Activated CD8-positive, alpha-beta memory T cell treated with anti-CD3 and anti-CD28 coated beads for 36 hours (primary cell): ENCODE results near the gene SEMA3E. TPM values are rescaled to one million over a fixed set of nuclear protein-coding genes. Genes with fewer than 3 reads are reported as not detected.

Experiments
- CTCF ChIA-PET: fragments of 350-600 bp; sonication (Branson Sonifier 250); formaldehyde crosslinking; loops from one replicate; lab custom pipeline; 2021; ENCODE audit warnings: antibody characterized with exemption; lab: Charles Lee
- POLR2A ChIA-PET: fragments of 350-600 bp; sonication (Branson Sonifier 250); formaldehyde crosslinking; loops from one replicate; lab custom pipeline; 2021; ENCODE audit warnings: antibody characterized with exemption; lab: Charles Lee
- total RNA-seq, 2 experiments: library from RNA; stranded (reverse); gene quantifications; one replicate each; pipeline ENCODE4 v1.2.3, GENCODE V29; 2021

SEMA3E gene
- total RNA-seq, 2 experiments from 2014 or later, result not detected

DNA sequence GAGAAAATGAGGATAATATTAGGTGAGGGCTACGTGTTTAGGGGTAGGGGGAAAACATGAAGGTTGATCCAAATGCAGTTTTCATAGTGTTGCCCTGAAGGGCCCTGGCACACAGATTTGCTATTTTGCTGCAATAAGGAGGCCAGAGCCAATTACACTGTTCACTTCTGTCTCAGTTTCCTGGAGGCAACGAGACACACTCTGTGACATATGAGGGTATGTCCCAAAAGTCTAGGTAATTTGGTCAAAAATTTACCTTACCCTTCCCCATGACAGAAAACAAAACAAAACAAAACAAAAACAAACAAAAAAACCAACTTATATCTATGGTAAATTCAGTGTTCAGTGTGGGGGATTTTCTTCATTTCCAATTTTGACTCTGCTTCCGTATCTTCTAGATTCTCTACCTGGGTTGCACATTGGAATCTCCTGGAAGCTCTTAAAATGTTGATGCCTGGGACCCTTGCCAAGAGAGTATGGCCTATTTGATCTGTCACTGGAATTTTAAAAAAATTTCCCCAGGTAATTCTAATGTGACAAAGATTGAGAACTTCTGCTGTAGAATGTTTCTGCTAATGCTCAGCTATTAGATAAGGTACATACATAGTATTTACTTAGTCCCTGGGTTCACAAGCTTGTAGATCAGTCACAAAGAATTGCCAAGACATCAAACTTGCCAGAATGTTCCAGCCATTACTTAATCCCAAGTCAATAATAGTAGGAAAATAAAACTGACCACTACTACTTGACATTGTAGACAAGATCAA, 139.5 kb downstream of the SEMA3E start:
- POLR2A ChIA-PET, result no interaction called here
- CTCF ChIA-PET, result no interaction called here

DNA sequence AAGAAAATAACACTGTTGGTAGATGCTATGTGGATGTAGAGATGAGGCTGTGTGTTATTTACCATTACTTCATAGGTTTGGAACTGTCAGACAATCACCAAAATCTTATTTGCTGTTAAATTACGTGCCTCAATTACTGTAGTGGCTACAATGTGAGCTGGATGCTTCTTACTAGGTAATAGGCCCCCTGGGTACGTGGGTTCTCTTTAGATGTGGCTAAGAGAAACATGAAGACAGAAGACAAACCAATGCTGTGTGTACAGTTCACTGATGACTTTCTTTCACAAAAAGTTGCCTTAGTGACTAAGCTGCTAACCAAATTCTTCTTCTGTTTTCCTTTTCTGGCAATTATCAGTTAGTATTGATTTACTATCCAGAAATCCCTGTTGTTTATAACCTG, 144.6 kb downstream of the SEMA3E start:
- POLR2A ChIA-PET, result no interaction called here
- CTCF ChIA-PET, result no interaction called here

DNA sequence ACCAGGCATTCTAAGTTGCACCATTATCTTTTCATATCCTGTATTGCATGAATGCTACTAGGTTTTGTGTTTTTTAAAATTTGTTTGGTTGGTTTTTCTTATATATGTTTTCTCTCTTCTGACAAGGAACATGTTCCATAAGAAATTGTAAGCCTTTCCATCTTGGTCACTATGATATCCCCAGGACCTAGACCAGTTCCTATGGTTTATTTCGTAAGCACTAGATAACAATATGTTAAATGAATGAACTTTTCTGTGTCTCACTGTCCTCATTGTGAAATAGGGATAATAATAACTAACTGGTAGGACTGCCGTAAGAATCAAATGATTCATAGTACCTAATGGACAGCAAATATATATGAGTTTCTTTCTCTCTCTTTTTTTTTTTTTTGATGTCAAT, 146.3 kb downstream of the SEMA3E start:
- POLR2A ChIA-PET, result no interaction called here
- CTCF ChIA-PET, result no interaction called here

DNA sequence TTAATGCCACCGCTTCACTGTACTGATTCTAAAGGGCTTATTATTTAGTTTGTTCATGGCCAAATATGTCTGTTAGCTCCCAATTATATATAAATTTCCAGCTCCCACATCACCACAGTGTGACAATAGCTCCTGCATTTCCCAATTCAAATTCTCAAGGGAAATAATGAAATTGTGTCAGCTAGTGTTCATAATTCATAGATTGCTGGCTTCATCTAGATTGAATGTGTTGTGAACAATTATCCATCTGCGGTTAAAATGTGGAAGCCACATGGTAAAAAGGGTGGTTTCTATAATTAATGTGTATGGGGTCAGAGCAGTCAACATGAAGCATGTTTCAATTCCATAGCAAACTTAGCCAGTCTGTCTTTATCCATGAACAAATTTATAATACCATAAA, 154.3 kb downstream of the SEMA3E start:
- ChIA-PET POLR2A (no interaction called here), CTCF (no interaction called here)

DNA sequence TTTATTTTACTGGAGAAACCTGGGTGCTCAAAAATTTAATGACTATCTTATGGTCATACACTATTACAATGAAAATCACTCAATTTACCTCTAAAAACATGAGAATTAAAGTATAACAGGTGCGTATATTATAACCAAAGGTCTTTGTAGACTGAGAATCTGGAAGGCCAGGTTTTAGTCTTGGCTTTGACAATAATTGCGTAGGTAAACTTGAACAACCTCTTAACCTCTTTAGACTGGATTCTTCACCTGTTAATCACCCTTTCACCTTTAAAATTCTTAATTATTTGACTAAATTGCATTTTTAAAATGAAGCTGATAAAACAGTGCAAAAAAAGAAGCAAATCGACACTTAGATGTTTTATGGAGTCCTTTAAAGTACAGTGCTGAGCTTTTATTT, 156.1 kb downstream of the SEMA3E start:
- ChIA-PET CTCF (no interaction called here), POLR2A (no interaction called here)

DNA sequence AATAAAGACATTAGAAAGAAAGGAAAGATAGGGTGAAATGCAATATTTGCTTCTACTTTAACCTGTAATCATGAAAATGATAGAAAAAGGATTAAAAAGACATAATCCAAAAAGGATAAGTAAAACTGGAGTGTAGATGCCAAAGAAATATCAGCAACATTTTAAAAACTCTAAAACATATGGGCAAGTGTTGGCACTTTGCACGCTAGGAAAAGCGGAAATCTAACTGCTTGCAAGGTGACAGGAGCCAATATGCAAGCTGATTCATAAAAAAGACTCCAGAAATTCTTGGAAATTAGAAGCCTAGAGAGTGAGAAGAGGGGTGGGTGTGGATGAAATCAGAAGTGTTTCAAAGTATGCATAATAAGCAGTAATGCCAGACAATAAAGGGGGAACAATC, 161.1 kb downstream of the SEMA3E start:
- CTCF ChIA-PET, result no interaction called here
- POLR2A ChIA-PET, result no interaction called here

DNA sequence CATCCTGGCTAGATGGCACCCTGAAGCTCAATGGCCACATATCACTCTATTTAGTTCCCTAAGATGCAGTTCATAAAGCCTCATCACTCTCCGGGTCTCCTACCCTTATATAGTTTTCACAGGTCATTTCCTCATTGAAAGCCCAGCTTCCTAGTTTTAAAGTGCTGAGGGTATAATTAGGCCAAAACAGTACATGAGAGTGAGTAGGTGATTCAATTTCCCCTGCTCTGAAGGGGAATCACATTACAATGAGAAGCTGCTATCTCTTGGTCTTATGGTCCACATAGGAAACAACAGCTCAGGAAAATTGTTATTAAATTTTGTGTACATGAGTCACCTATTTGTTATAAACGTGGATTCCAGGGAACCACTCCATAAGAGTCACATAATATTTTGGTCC, 162.0 kb downstream of the SEMA3E start:
- CTCF ChIA-PET, result no interaction called here
- POLR2A ChIA-PET, result no interaction called here

DNA sequence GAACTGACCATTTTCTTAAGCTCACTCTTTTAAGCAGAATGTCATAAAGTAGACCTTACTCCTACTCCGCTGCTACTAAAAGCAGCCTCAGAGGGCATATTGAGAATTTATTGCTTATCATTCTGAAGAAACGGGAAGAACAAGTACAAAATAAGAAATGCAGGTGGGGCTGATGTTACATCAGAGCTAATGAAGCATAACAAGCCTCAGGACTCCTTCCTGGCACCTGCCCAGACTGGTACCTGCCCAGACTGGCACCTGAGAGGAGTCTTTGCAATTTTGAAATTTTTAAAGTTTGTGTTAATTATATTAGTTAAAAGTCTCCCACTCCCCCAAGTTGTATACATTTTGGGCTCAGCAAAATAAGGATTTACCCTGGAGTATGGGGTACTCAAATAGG, 162.4 kb downstream of the SEMA3E start:
- ChIA-PET POLR2A (no interaction called here), CTCF (no interaction called here)

DNA sequence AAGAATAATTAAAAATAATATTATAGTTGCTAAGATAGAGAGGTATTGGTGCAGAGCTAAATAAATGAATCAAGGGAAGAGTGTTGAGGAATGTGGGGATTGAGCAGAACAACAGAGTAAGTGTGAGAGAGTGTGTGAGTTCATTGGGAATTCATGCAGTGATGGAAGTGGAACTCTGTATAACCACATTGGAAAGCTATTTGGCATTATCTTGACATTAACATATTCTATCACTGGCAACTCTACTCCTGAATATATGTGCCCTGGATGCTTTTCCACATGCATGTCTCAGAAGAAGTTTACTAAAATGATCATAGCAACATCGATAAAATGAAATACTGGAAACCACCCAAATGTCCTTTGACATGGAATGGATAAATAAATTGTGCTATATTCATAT, 164.1 kb downstream of the SEMA3E start:
- CTCF ChIA-PET, result no interaction called here
- POLR2A ChIA-PET, result no interaction called here

DNA sequence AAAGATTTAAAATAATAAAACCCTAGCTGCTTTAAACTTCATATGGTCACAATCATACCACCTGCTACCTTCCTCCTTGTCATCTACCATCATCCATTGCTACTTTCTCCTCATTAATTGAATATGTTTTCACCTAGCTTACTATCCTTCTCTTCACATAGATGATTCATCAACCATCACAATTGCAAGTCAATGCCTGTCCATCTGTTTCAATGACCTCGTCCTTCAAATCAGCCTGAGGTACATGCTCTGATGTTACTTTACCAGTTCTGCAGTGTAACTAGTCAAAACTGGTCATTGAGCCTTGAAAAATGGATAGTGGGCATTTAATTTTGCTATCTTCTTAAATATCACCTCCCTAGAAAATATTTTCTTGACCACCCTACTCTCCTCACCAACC, 164.7 kb downstream of the SEMA3E start:
- CTCF ChIA-PET, result no interaction called here
- POLR2A ChIA-PET, result no interaction called here

DNA sequence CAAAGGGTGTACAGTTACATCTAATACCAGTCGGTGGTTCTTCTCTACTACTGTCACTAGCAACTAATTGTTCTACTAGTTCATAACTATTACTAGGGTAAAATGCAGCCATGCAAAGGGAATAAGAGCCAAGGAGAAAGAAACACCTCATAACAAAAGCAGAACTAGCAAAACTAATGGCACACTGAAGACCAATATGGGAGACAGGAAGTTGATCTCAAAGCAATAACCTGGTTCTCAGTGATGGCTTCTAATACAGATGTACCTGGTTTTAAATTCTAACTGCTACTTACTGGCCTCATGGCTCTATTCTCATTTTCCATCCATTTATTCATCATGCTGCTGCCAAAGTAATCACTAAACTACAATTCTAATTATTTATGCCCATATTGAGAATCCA, 170.3 kb downstream of the SEMA3E start:
- CTCF ChIA-PET, result no interaction called here

DNA sequence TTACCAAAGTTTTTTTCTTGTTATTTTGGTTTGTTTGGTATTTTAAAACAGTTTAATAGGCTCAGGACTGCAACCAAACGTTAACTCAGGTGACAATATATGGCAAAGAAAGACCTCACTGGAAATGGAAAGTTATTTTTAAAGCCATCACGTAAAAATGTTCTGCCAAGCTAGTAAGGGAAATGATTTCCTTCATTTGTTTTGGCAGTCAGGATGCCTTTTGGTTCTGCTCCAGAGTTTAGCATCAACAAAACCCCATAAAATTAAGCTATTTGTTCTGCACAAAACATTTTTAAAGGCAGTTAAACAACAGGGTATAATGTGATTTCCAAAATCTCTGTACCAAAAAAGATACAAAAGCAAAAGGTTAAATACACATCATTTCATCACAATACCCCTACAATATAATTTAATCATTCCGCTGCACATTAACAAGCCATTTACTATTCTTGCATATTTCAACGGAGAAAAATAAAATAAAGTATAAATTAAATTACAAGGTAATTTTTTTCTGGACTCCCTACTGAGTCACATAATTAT, 172.4 kb downstream of the SEMA3E start:
- POLR2A ChIA-PET, result no interaction called here
- CTCF ChIA-PET, result no interaction called here

More for the DNA sequence above, 170.3 kb downstream of the SEMA3E start:
- POLR2A ChIA-PET, result no interaction called here

DNA sequence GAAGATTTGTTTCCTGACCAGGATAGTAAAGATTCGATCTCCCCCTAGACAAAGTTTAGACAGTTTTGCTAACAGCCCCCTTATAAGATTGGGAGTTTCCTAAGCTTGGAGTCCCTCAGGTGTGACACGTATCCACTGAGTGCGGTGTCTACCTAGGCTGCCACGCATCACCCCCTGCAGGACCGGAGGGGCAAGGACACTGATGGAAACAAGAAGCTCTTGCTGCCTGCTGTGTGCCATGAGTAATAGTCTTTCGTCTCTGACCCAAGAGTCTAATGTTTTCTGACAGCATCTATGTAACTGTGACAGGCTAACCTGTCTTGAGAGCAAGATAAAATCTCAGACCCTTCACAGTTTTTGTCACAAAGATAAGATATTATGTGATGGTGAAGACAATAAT, 173.5 kb downstream of the SEMA3E start:
- CTCF ChIA-PET, result no interaction called here

DNA sequence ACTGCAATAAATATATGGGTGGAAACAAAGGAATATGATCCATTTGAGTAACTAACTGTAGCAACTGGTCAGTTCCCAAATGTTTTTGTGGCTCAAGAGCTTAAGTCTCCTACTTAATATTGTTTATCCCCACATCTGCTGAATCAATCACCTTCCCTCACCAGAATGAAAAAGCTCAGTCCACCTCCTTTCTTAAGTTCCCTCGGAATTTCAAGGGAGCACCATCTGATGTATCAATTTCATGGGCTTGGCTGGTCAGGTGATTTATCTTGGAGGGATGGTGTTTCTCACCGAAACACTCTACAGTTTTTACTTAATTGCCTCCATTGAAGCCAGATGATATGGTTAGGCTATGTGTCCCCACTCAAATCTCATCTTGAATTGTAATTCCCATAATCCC, 176.6 kb downstream of the SEMA3E start:
- CTCF ChIA-PET, result no interaction called here

More for the DNA sequence above, 173.5 kb downstream of the SEMA3E start:
- POLR2A ChIA-PET, result no interaction called here

DNA sequence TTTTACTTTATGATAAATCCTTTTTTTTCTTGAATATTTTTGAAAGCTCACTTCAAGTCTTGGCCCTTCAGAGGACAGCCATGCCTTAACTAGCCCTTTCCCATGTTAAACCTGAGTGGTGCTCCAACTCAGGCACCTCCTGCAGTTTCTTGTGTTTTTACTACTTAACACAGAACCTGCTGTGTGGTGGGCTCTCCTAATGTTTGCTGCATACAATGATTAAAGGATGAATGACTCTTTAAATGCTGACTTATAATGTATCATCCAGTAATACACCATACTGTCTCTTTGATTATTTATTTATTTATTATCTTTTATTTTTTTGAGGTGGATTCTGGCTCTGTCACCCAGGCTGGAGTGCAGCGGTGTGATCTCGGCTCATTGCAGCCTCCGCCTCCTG, 179.4 kb downstream of the SEMA3E start:
- ChIA-PET POLR2A (no interaction called here), CTCF (no interaction called here)

More for the DNA sequence above, 176.6 kb downstream of the SEMA3E start:
- POLR2A ChIA-PET, result no interaction called here

DNA sequence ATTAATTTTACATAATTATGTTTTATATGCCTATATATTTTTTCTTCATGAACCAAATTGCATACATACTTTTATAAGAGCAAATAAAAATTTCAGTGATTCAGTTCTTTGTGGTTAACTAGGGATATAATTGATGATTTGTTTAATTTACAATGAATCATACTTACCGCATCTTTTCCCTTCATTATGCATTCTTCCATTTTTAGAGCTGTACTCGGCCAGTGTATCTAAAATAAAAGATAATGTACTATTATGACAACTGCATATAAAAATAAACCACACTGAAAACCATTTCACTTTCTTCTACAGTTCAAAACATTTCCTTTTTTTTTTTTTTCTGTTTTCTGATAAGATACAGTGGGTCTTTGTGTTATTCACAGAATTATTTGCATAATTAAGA, 179.9 kb downstream of the SEMA3E start:
- ChIA-PET CTCF (no interaction called here), POLR2A (no interaction called here)

DNA sequence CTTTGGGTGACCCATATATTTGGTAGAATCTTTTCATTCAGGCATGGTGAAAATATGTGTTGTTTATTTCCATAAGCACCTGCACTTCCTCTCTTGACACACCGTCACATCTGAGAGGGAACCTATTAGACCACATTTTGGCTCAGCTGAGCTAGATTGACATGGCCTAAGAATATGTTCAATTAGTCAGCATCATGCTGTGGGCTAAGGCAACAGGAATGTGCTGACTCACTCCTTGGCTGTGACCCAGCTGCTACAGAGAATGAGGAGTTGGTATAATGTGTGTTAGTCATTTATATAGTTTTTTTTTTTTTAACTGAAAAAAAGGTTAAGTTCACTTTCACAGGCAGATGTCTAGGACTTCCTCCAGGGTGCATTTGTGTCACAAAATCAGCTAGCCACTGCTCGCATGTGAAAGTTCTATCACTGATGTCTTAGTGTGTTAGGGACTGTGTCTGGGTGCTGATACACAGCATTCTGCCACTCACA, 180.6 kb downstream of the SEMA3E start:
- CTCF ChIA-PET, result no interaction called here
- POLR2A ChIA-PET, result no interaction called here

DNA sequence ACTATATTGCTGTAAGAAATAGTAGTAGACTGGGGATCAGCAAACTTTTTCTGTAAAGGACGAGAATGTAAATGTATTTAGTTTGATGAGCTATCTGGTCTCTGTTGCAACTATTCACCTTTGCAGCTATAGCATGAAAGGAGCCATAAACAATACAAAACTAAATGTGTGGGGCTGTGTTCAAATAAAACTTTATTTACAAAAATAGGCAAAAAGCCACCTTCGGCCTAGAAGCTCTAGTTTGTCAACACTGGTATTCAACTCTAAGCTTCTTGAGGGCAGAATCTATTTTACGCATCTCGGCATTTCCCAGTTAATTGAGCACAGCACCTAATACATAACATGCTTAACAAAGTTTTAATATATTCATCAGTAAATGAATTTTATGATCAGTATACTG, 181.4 kb downstream of the SEMA3E start:
- POLR2A ChIA-PET, result no interaction called here
- CTCF ChIA-PET, result no interaction called here

DNA sequence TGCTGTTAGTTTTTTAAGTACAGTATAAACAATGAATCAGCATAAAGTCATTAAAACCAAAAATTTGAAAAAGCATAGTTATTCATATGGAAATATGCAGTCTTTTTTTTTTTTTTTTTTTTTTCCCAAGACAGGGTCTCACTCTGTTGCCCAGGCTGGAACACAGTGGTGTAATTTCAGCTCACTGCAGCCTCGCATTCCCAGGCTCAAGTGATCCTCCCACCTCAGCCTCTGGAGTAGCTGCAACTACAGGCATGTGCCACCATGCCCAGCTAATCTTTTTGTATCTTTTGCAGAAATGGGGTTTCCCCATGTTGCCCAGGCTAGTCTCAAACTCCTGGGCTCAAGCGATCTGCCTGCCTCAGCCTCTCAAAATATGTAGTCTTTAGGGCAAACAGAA, 182.0 kb downstream of the SEMA3E start:
- CTCF ChIA-PET, result no interaction called here
- POLR2A ChIA-PET, result no interaction called here

DNA sequence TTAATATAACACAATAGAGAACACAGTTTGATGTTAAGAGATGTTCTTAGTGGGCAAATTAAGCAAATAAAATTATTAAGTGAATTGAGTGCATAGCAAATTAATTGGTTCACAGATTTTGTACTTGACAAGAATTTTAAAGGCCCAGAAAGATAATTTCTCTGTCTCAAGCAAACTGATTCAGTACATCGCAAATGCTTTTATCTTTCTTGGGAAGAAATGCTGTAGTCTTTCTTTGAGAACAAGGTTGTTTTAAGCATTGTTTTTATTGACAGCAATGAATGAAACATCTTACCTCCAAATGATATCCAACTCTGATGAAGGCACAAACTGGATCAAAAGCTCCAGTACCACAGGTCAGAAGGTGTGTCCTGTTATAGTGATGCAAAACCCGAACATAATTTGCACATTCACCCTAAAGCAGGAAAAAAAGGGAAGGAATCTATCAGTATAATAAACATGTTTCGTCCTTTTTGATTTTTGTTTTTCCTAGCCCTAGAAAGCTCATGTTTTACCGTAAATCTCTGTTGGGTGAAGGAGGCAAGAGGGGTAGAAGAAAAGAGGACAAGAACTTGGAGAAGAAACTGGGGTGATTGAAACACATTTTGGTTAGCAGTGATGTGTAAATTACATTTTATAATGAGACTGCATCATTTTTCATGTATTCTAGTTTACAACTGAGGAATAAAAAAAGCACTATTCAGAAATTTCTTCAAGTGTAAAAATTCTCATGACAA, 182.6 kb downstream of the SEMA3E start:
- ChIA-PET CTCF (no interaction called here), POLR2A (no interaction called here)

DNA sequence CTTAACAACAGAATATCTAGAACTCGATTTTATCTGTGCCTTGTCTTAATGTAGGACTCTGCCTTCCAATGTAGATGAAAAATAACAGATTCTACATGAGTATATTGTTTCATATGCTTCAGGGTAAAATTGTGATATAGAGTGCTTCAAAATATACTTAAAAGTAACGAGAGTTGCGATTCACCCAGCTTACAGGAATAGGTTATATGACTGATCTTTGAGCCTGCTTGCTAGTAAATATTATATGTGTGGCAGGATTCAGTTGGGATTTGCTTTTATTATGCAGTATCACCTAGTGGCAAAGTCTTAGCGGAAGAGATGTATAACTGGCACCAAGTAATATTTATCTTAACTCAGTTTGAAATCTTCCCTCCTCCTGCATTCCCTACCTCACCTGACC, 183.3 kb downstream of the SEMA3E start:
- CTCF ChIA-PET, result no interaction called here
- POLR2A ChIA-PET, result no interaction called here
